Stimulated activated CD4-positive, alpha-beta T cell treated with anti-CD3 and anti-CD28 coated beads, Interleukin-1b, Interleukin-23, amount 100 ng/mL, for 1 hour (primary cell): ENCODE results near the gene DLG2.

Experiments
- DNase-seq, 2 donors: peaks; one replicate each; pipeline ENCODE4 v3.0.0-alpha.2; 2020; ENCODE audit warnings: low read depth in 2 of 2

Gene DLG2

GRCh38 chr11:84663731-84664130, 963.4 kb downstream of the DLG2 start:
- no peak for DNase-seq

- no peak for DNase-seq
These were observed 966.7 kb downstream of the DLG2 start for GRCh38 chr11:84660257-84660977.

DNA sequence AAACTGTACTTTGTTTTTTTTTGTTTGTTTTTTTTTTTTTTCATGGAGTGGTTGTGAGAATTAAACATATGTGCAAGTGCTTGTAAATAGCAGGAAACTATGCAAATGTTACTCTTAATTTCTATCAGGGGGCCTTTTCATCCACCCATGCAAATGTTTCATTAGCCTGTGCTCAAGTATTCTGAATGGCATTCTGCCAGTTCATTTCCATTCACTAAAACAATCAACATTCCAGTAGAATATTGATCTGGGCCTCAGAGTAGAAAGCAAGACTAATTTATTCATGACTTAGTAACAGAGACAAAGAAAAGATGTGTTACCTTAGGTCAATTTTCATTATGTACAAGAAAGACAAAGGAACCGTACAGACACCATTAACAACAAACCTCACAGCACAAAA, 971.4 kb downstream of the DLG2 start:
- no peak for DNase-seq

DNA sequence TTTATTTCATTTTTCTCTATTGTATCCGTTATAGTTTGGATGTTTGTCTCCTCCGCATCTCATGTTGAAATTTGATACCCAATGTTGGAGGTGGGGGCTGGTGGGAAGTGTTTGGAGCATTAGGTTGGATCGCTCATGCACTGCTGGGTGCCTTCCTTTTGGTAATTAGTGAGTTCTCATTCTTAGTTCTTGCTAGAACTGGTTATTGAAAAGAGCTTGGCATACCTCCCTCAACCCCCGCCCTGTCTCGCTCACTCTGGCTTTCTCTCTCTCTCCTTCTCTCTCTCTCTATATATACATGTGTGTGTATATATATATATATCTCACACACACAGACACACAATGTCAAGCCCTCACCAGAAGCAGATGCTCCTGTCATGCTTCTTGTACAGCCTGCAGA, 978.7 kb downstream of the DLG2 start:
- DNase-seq: no peak

DNA sequence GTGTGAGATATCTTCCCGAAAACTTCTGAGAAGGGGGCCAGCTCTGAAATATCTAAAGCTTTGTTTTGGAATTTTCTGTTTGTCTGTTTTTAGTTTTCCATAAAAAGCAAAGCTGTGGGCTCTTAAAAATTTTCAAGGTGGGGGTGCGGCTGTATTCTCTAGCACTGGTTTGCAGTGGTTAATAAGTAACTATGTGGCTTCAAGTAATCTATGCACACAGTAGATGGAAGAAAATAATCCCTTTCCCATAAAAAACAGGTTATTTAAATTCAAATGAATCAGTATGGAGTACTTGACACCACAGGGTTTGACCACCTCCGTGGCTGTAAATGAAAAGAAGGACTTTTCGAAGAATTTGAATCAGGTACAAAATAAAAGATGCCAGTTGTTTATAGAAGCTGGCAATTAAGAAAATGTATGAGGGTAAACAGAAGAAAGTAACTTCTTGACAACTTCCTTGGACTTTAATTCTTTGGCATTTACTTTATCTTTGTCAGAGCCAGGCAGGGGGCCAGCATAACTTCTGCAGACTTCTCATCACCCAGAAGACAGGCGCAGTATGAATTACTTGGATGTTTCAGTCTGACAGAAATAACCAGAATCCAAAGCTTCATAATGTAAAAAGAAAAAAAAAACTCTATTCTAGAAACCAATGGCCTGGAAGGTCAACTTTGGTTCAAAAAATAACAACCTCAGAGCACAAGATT, 981.0 kb downstream of the DLG2 start:
- no peak for DNase-seq

DNA sequence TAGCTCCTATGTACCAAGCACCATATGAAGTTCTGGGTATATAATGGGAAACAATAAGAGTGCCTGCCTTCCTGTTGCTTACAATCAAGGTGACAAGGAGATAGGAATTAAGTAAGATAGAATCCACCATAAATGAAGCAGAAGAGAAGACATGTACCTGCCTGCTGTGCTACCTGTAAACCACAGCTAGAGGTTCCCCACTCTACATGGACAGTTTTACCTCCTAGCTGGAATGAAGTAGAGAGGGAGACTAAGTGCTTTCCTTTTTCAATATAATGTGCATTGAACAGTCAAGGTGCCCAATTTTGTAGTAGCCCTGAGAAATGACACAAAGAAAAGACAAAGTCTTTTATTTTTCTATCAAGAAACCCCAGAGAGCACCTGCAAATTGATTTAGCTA, 984.6 kb downstream of the DLG2 start:
- no peak for DNase-seq

GRCh38 chr11:84634309-84634708, 992.8 kb downstream of the DLG2 start:
- DNase-seq: no peak

DNA sequence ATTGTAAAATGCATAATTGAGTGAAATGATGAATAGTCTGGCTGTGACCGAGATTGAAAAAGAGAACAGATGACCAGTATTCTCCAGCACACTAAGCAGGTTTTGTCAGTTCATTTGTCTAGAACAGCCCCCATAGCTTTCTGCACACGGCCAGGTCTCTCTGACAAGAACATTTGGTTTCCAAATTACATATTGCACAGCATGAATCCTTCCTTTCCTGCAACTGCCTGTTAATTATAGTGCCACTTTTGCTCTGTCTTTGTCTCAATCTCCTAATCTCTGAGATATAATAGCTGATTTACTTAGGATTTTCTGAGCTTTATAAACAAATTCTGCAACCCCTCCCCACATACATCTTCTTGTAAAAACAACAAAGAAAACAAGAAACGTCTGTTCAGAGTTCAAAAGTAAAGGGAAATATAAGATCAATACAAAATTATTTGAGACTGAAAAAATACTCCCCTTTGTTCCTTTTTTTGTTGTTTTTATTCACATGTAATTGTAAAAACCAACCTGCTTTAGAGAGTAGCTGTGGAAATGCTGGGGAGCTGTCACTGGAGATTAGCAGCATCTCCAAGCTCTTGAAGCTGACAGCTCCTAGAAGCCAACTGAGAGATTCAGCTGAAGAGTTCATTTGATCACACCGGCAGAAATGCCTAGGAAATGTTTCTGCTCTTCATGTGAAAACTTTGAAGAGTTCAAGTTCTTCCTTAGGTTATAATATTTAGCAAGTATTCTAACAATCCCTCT, 998.1 kb downstream of the DLG2 start:
- DNase-seq: no peak

- no peak for DNase-seq
These were observed 1000.9 kb downstream of the DLG2 start for GRCh38 chr11:84626256-84626655.

GRCh38 chr11:84612645-84613044, 1014.5 kb downstream of the DLG2 start:
- DNase-seq: no peak

GRCh38 chr11:84608837-84609196, 1018.3 kb downstream of the DLG2 start:
- no peak for DNase-seq

- no peak for DNase-seq
These were observed 1018.9 kb downstream of the DLG2 start for GRCh38 chr11:84607975-84608836.

DNA sequence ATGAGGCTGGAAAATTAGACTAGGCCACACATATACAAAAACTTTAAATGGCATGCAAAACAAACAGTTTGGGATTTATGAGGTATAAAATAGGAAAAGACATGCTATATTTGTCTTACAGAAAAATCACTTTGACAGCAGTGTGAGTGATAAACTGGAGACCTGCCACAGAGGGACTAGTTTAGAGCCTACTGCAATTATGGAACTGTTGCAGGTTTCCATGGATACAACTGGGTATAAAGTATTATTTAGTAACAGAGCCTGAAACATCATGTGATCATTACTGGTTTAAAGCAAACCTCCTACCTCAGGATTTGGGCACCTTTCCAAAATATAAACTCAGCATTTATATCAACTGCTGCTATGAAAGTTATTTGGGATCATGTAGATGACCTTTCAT, 1032.5 kb downstream of the DLG2 start:
- DNase-seq: no peak

DNA sequence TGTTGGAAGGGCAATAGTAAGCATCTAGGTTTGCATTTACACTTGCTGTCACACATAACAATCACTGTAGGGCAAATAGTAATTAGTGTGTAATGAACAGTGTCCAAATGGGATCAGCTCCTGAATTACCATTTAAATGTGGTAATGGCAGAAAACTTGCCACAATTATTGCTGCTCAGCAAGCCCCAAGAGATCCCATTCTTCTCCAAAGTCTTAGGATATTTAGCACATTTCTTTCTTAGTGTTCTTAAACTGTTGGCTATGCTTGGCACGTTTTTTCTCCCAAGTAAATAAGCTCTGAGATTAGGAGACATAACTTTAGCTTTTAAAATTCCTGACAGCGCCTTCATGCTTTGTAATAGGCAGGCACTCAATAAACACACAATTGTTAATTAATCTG, 1037.0 kb downstream of the DLG2 start:
- DNase-seq: no peak

DNA sequence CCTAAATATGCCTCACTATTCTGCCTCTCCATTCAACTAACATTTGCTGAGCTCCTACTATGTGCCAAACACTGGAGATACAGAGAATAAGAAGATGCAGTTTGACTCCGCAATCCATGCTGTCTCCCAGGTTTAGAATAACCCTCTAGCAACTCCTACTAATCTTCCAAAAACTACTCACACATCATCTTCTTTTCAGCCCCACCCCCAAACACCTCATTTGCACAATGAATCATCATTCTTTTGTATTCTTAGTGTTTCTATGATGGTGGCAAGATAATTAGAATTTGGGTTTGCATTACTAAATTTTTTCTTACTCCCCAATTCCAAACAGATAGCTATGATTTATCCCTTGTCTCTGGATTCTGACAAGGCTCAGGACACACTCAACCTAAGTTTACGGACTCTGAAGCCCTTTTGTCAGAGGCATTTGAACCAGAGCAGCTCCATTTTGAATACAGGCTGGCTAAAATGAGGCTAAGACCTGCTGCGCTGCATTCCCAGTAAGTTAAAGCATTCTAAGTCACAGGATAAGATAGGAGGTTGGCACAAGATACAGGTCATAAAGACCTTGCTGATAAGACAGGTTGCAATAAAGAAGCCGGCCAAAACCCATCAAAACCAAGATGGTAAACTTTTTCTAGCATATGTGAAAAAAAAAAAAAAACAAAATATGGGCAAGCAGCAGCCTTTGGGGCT, 1038.9 kb downstream of the DLG2 start:
- no peak for DNase-seq

- no peak for DNase-seq
These were observed 1044.0 kb downstream of the DLG2 start for GRCh38 chr11:84583106-84583505.

DNA sequence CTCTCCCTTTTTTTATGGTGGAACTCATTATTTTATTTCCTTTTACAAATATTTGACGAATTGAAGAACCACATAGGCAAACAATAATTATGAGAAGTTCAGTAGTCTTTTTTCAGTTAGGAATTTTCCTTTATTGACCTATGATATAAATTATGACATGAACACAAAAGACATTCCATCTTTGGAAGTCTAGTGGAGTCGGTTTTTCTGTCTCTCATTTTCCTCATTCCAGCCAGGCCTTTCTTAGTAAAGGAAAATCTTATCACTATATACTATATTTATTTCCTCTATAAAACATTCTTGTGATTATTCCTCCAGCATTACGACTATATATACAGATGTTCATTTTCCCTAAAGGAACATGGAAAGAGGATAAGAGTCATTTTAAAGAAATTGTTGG, 1046.1 kb downstream of the DLG2 start:
- no peak for DNase-seq

DNA sequence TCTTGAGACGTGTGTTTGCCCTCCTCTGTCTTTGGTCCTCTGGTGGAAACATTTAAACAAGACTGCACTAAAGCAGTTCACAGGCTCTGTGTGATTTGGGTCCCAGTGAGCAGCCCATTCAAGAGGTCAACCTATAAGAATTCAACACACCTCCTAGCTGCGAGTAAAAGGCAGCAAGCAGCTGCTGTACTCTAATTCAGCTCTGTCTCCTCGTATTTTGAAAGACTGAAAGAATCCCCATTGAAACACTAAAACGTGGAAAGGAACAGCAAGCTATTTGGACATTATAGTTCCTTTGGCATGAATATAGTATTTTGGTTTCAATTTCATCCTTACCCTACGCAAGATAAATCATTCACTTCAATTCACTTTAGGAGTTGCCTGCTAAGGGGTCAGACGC, 1046.7 kb downstream of the DLG2 start:
- DNase-seq: no peak

DNA sequence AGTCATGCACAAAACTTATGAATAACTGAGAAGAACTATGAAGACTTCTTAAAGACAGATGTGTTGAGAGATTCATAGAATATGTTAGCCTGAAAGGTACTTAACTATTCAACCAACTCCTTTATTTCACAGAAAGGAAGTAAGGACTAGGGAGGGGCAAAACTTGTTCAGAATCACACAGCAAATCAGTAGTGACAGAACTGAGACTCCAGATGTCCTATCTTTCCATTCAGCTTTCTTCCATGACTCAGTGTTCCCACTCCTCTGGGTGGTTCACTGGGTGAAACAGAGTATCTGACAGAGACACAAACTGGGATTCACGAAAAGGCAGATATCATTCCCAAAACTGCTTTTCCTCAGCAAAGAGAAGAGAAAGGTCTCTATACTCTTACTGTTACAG, 1053.3 kb downstream of the DLG2 start:
- DNase-seq: no peak

- no peak for DNase-seq
These were observed 1060.5 kb downstream of the DLG2 start for GRCh38 chr11:84566671-84567070.

- no peak for DNase-seq
These were observed 1062.3 kb downstream of the DLG2 start for GRCh38 chr11:84564867-84565184.
